A549 treated with AZD9567 at 1 μM for 4 hours (cell line): ENCODE measurements around the gene C9orf50. TPM values are rescaled to one million over a fixed set of nuclear protein-coding genes. Genes with fewer than 3 reads are reported as not detected.

Experiments used
- total RNA-seq: library from RNA; stranded (reverse); fragments of 200-300 nt; extraction: Qiagen RNA extraction; gene quantifications from 5 replicates; pipeline ENCODE4 v1.2.3, GENCODE V29; 2022; ENCODE audit not compliant: insufficient read depth

Gene C9orf50
- 0.10 to 0.15 TPM in 2 of 5 replicates, not detected in the others for total RNA-seq

GRCh38 chr9:129620669-129621295 is at the start of gene C9orf50:
Gene C9orf50 (minus strand): TSS chr9:129621101. CDS start chr9:129620574, 527 bp downstream.

GRCh38 chr9:129665389-129665775 is 44.5 kb upstream of the C9orf50 start, which contains the start of gene PRRX2:
Gene PRRX2 (plus strand): TSS chr9:129665647. CDS start chr9:129665868, 221 bp downstream.

GRCh38 chr9:129641750-129642585 is 21.1 kb upstream of the C9orf50 start, which contains the start of gene ASB6:
Gene ASB6 (minus strand): TSS chr9:129642151. CDS start chr9:129641999, 152 bp downstream.

GRCh38 chr9:129626079-129626624 is 5.3 kb upstream of the C9orf50 start, which contains the start of gene NTMT1:
Gene NTMT1 (plus strand): TSS chr9:129626163. CDS start chr9:129632704, 6,541 bp downstream.

Other genes with a start within 250 kb of the C9orf50 start
- 93.1 to 112 TPM (median 95.2 TPM) in 5 replicates for gene NTMT1, start 5.1 kb upstream of the C9orf50 start, total RNA-seq
- gene ASB6, start 21.1 kb upstream of the C9orf50 start, total RNA-seq, result 20.6 to 26.7 TPM (median 26.5 TPM) in 5 replicates
- gene PRRX2, start 44.5 kb upstream of the C9orf50 start, total RNA-seq, result 3.3 to 8.7 TPM (median 7.6 TPM) in 5 replicates
- 132 to 150 TPM (median 135 TPM) in 5 replicates for gene PTGES, start 131.9 kb upstream of the C9orf50 start, total RNA-seq
- 21.4 to 28.2 TPM (median 25.6 TPM) in 5 replicates for gene TOR1B, start 182.1 kb upstream of the C9orf50 start, total RNA-seq
- gene TOR1A, start 203.0 kb upstream of the C9orf50 start, total RNA-seq, result 58.8 to 68.0 TPM (median 64.2 TPM) in 5 replicates
- gene C9orf78, start 214.2 kb upstream of the C9orf50 start, total RNA-seq, result 48.4 to 53.9 TPM (median 51.9 TPM) in 5 replicates
- 2.2 to 7.3 TPM (median 6.9 TPM) in 5 replicates for gene USP20, start 214.4 kb upstream of the C9orf50 start, total RNA-seq